GM23248 (cell line): ENCODE results near the gene TAF1. TPM values are rescaled to one million over a fixed set of nuclear protein-coding genes. Genes with fewer than 3 reads are reported as not detected.
"Not testable (repeated sequence)": the region's sequence is repeated elsewhere in the genome, so short reads cannot be mapped to it uniquely, and the experiment has no call there.

Experiments
- DNase-seq: peaks from one replicate; pipeline ENCODE4 v3.0.0-alpha.2; 2015
- H2AFZ ChIP-seq: fragments of 200-600 bp; sonication (generic); 2 replicates; pipeline ENCODE4 v1.6.1; 2016; ENCODE audit warnings: antibody characterized with exemption
- H3F3A ChIP-seq: fragments of 200-600 bp; sonication (generic); 2 replicates; pipeline ENCODE4 v1.6.1; 2016; ENCODE audit warnings: mild to moderate bottlenecking, antibody characterized with exemption, mixed run types; ENCODE audit not compliant: insufficient read depth
- H3K27ac ChIP-seq: fragments of 200-600 bp; sonication (generic); 2 replicates; pipeline ENCODE4 v1.5.1; 2016; ENCODE audit warnings: mild to moderate bottlenecking
- H3K27me3 ChIP-seq: fragments of 200-600 bp; sonication (generic); replicated peaks from 2 replicates; pipeline ENCODE4 v1.6.1; 2016; ENCODE audit warnings: mild to moderate bottlenecking; ENCODE audit not compliant: insufficient read depth
- H3K36me3 ChIP-seq: fragments of 200-600 bp; sonication (generic); 2 replicates; pipeline ENCODE4 v1.6.1; 2016; ENCODE audit warnings: low read depth, mild to moderate bottlenecking
- H3K4me1 ChIP-seq: fragments of 200-600 bp; sonication (generic); 2 replicates; pipeline ENCODE4 v1.6.1; 2016; ENCODE audit warnings: mild to moderate bottlenecking; ENCODE audit not compliant: insufficient read depth
- H3K4me2 ChIP-seq: fragments of 200-600 bp; sonication (generic); one replicate; pipeline ENCODE4 v1.6.1; 2016; ENCODE audit warnings: mild to moderate bottlenecking; ENCODE audit not compliant: unreplicated experiment
- H3K4me3 ChIP-seq: fragments of 200-600 bp; sonication (generic); 2 replicates; pipeline ENCODE4 v1.5.1; 2016; ENCODE audit warnings: mild to moderate bottlenecking
- H3K79me2 ChIP-seq: fragments of 200-600 bp; sonication (generic); 2 replicates; pipeline ENCODE4 v1.6.1; 2016; ENCODE audit warnings: mild to moderate bottlenecking; ENCODE audit not compliant: insufficient read depth
- H3K9ac ChIP-seq: fragments of 200-600 bp; sonication (generic); 2 replicates; pipeline ENCODE4 v1.6.1; 2016; ENCODE audit warnings: mild to moderate bottlenecking
- H3K9me2 ChIP-seq: fragments of 200-600 bp; sonication (generic); 2 replicates; pipeline ENCODE4 v1.6.1; 2016; ENCODE audit warnings: mixed run types, mild to moderate bottlenecking, moderate library complexity; ENCODE audit not compliant: insufficient read depth
- H3K9me3 ChIP-seq: fragments of 200-600 bp; sonication (generic); one replicate; pipeline ENCODE4 v1.6.1; 2017; ENCODE audit warnings: low read depth
- H4K20me1 ChIP-seq: fragments of 200-600 bp; sonication (generic); 2 replicates; pipeline ENCODE4 v1.6.0; 2016; ENCODE audit not compliant: insufficient read depth
- EZH2 ChIP-seq: fragments of 200-600 bp; sonication (generic); IDR thresholded peaks from 2 replicates; pipeline ENCODE4 v1.6.1; 2018; ENCODE audit warnings: antibody characterized with exemption, mild to moderate bottlenecking; ENCODE audit not compliant: insufficient read depth, poor library complexity, severe bottlenecking
- EZH2phosphoT487 ChIP-seq: fragments of 200-600 bp; sonication (generic); IDR thresholded peaks from 2 replicates; pipeline ENCODE4 v1.6.1; 2018; ENCODE audit warnings: antibody characterized with exemption, moderate library complexity, mild to moderate bottlenecking, low read depth; ENCODE audit not compliant: insufficient read depth
- WGBS, 2 experiments: methylation state at CpG; one replicate each; pipeline ENCODE4 v1.1.6; 2015 to 2017; ENCODE audit warnings: low lambda C conversion rate in 2 of 2, low coverage in 1 of 2; ENCODE audit errors: missing lambda C conversion rate in 2 of 2; 5-methylcytosine and 5-hydroxymethylcytosine counted together
- in situ Hi-C: fragments of 300-500 bp; cut with MboI; formaldehyde crosslinking; loops from 2 replicates; pipeline ENCODE4 v1.15.0; 2020
- polyA plus RNA-seq: library from polyadenylated mRNA; unstranded; fragments of >200 nt; fragmentation: Nextera tagmentation; extraction: Ambion mirVana; gene quantifications from 2 replicates; pipeline ENCODE4 v1.2.1, GENCODE V29; 2016
- total RNA-seq: library from RNA; depleted of rRNA; stranded (reverse); fragments of >200 nt; shearing (Covaris generic); gene quantifications from 2 replicates; pipeline ENCODE4 v1.2.3, GENCODE V29; 2014

Gene TAF1
- total and polyA plus RNA-seq, 2 experiments from 2014 or later, result 5.3 to 12.5 TPM

DNA sequence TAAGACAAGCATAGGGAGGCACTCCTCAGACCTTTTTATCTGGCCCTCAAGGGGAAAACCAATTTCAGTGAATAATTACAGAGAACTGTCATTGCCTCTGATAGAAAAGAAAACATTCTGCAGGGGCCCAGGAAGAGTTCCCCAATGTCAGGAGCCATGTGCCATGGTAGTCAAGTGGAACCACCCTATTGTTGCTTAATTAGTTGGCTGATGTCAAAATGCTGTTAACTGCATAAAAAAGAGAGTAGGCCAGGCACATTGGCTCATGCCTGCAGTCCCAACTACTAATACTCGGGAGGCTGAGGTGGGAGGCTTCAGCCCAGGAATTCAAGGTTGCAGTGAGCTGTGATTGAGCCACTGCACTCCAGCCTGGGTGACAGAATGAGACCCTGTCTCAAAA, 138.2 kb downstream of the TAF1 start:
- Histone ChIP-seq H3K4me3 (no peak overlapping the region), H3K36me3 (no peaks in the 10 kb centered on the region), H3K9me2 (no peaks in the 10 kb centered on the region), H4K20me1 (no peaks in the 10 kb centered on the region), H2AFZ (no peak overlapping the region), H3F3A (no peaks in the 10 kb centered on the region), H3K27me3 (no peaks in the 10 kb centered on the region), H3K4me1 (no peaks in the 10 kb centered on the region), H3K79me2 (no peaks in the 10 kb centered on the region), H3K9ac (no peak overlapping the region), H3K9me3 (no peaks in the 10 kb centered on the region), H3K27ac (no peak overlapping the region), H3K4me2 (no peak overlapping the region)
- no peak for DNase-seq
- in situ Hi-C loops, result no loop called here
- 60 to 73% methylated on average over 1 of the region's 1 CpG for WGBS, 2 experiments
- TF ChIP-seq EZH2phosphoT487, result no peak
- no peak for TF ChIP-seq EZH2

DNA sequence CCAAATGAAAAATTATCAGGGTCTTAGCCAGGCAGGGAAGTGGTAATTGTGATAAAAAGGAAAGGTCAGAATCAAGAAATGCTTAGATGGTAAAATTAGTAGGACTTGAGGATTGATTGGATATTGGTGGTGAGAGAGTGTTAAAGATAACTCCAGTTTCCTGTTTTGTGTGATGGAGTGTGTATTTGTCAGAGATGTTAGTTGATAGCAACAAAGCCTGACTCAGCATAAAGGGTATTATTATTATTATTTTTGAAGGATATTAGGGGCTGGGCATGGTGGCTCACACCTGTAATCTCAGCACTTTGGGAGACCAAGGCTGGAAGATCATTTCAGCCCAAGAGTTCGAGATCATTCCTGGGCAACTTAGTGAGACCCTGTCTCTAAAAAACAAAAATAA, 143.1 kb downstream of the TAF1 start:
- H3K27ac ChIP-seq, result no peak overlapping the region
- no peak overlapping the region for H3K4me3 ChIP-seq
- in situ Hi-C loops, result no loop called here
- no peaks in the 10 kb centered on the region for H3K9me2 ChIP-seq
- H3K9ac ChIP-seq, result no peak overlapping the region
- TF ChIP-seq EZH2phosphoT487 (no peak), EZH2 (no peak)
- WGBS, 2 experiments, result 91% methylated on average over 1 of the region's 1 CpG; no CpG with 5 or more reads in 1 of the 2 experiments
- H3K9me3 ChIP-seq, result no peaks in the 10 kb centered on the region
- H3K4me2 ChIP-seq, result no peak overlapping the region
- no peaks in the 10 kb centered on the region for H3F3A ChIP-seq
- H4K20me1 ChIP-seq, result no peaks in the 10 kb centered on the region
- H3K27me3 ChIP-seq, result no peaks in the 10 kb centered on the region
- no peaks in the 10 kb centered on the region for H3K4me1 ChIP-seq
- no peak for DNase-seq
- H2AFZ ChIP-seq, result no peak overlapping the region
- H3K36me3 ChIP-seq, result no peaks in the 10 kb centered on the region
- H3K79me2 ChIP-seq, result no peaks in the 10 kb centered on the region

GRCh38 chrX:71510161-71510560, 144.0 kb downstream of the TAF1 start:
- in situ Hi-C loops, result no loop called here

DNA sequence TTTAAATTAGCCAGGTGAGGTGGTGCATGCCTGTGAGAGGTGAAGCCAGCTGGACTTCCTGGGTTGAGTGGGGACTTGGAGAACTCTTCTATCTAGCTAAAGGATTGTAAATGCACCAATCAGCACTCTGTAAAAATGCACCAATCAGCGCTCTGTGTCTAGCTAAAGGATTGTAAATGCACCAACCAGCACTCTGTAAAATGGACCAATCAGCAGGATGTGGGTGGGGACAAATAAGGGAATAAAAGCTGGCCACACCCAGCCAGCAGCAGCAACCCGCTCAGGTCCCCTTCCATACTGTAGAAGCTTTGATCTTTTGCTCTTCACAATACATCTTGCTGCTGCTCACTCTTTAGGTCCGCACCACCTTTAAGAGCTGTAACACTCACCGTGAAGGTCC, 147.6 kb downstream of the TAF1 start:
- H3K4me3 ChIP-seq, in situ Hi-C loops, H2AFZ ChIP-seq, H3K9me3 ChIP-seq, DNase-seq, H3K9me2 ChIP-seq, H3K27ac ChIP-seq, H4K20me1 ChIP-seq, H3K9ac ChIP-seq, H3K36me3 ChIP-seq, H3F3A ChIP-seq, H3K4me2 ChIP-seq, H3K79me2 ChIP-seq, H3K27me3 ChIP-seq, H3K4me1 ChIP-seq: not testable (repeated sequence)
- WGBS, 2 experiments, result 76 to 96% methylated on average over 2 to 4 of the region's 4 CpGs

More at GRCh38 chrX:71510161-71510560, 144.0 kb downstream of the TAF1 start:
- Histone ChIP-seq H3F3A (no peaks in the 10 kb centered on the region), H3K9me2 (no peaks in the 10 kb centered on the region), H4K20me1 (no peaks in the 10 kb centered on the region), H3K4me3 (no peak overlapping the region), H3K4me1 (no peaks in the 10 kb centered on the region; the same call in 1 of the 2 replicates), H3K9ac (no peak overlapping the region), H2AFZ (no peak overlapping the region), H3K79me2 (no peaks in the 10 kb centered on the region), H3K9me3 (no peaks in the 10 kb centered on the region), H3K36me3 (no peaks in the 10 kb centered on the region), H3K27ac (no peak overlapping the region), H3K4me2 (no peak overlapping the region), H3K27me3 (no peaks in the 10 kb centered on the region)
- no peak for TF ChIP-seq EZH2
- no peak for TF ChIP-seq EZH2phosphoT487
- DNase-seq, result no peak
- WGBS, 2 experiments, result 88 to 98% methylated on average over 2 of the region's 2 CpGs

DNA sequence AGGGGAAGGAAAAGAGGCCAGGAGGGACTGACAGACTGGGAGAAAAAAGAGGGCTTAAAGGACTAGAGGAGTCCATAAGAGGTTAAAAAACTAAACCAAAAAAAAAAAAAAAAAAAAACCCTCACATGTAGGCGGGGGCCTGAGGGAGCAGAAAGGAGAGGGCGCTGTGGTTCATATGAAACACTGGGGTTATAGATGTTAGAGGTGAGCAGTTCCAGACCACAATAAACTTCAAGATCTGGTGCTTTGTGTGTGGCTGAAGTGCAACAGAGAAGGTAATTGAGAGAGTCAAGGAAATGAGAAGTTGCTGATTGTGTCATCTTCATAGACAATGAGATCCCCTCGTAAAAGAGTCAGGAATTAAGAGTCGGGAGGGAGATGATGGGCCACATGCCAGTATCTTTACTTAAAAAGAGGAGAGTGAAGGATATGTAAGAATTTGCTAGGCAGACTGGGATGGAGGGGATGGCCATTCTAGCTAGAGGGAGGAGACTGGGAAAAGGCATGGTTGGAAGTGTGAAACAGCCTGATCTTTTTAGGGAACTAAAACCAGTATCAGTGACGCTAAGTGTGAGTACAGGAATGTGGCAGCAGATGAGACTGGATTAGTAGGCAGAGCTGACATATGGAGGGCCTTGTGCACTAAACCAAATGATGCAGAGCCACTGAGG, 148.3 kb downstream of the TAF1 start:
- in situ Hi-C loops, result no loop called here
- Histone ChIP-seq H3K4me2 (no peak overlapping the region), H3K4me1 (no peaks in the 10 kb centered on the region; the same call in 1 of the 2 replicates), H3K9ac (no peak overlapping the region), H3F3A (no peaks in the 10 kb centered on the region), H3K79me2 (no peaks in the 10 kb centered on the region), H3K9me2 (no peaks in the 10 kb centered on the region), H3K4me3 (no peak overlapping the region), H3K27me3 (no peaks in the 10 kb centered on the region), H3K27ac (no peak overlapping the region), H3K36me3 (no peaks in the 10 kb centered on the region), H3K9me3 (no peaks in the 10 kb centered on the region), H4K20me1 (no peaks in the 10 kb centered on the region), H2AFZ (no peak overlapping the region)
- 25 to 42% methylated on average over 3 to 5 of the region's 5 CpGs for WGBS, 2 experiments
- no peak for TF ChIP-seq EZH2phosphoT487
- no peak for TF ChIP-seq EZH2
- peak; percentile 0 for DNase-seq
